ENCODE data around the gene SLC38A3. TPM values are rescaled to one million over a fixed set of nuclear protein-coding genes. Genes with fewer than 3 reads are reported as not detected.

The SLC38A3 gene
- total RNA-seq, 1 donor from 2014 or later, result not detected

DNA sequence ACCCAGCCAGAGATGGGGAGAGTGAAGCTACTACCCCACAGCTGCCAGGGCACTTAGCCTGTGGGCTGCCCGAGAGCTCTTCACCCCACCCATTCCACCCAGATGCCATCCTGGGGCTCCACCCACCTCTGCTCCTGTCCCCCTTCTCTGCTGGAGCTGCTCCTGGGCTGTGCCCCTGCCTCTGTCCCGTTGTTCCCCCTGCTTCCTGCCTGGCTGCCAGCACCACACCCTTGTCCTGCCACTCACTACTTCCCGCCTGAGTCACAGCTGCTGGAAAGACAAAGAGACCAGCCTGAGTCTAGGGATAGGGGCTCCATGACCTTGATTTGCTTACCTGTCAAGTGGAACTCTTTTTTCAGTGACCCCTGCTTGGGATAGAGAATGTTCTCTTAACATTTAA, 43.3 kb downstream of the SLC38A3 start:
- no peak overlapping the region for H3K4me3 ChIP-seq (ENCODE audit: low read depth, low read length)
- no peak for DNase-seq (ENCODE audit: low read depth)
- TF ChIP-seq, protein P1, sequence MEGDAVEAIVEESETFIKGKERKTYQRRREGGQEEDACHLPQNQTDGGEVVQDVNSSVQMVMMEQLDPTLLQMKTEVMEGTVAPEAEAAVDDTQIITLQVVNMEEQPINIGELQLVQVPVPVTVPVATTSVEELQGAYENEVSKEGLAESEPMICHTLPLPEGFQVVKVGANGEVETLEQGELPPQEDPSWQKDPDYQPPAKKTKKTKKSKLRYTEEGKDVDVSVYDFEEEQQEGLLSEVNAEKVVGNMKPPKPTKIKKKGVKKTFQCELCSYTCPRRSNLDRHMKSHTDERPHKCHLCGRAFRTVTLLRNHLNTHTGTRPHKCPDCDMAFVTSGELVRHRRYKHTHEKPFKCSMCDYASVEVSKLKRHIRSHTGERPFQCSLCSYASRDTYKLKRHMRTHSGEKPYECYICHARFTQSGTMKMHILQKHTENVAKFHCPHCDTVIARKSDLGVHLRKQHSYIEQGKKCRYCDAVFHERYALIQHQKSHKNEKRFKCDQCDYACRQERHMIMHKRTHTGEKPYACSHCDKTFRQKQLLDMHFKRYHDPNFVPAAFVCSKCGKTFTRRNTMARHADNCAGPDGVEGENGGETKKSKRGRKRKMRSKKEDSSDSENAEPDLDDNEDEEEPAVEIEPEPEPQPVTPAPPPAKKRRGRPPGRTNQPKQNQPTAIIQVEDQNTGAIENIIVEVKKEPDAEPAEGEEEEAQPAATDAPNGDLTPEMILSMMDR (conservative IDR thresholded peaks at IDR 0.05; ENCODE audit: low read depth, low read length), result no peak

DNA sequence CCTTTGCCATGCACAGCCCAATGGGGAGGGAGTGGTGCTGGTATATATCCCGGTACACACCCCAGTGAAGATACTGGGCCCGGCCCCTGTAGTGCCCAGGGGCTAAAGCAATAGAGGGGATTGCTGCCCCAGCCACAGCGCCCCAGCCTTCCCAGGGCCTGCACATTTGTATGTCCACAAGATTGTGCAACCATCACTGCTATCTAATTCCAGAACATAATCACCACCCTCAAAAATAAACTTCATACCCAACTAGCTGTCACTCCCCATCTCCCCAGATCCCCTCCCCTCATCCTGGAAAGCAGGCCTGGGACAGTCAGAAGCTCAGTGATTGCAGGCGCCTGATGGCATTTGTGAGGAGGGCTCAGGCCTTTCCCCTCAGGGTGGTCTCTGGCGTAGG, 44.4 kb downstream of the SLC38A3 start:
- no peak for DNase-seq (ENCODE audit: low read depth)
- H3K4me3 ChIP-seq (ENCODE audit: low read depth, low read length), result no peak overlapping the region
- TF ChIP-seq, protein P1 (conservative IDR thresholded peaks at IDR 0.05; ENCODE audit: low read depth, low read length), result no peak

GRCh38 chr3:50250514-50250913, 45.4 kb downstream of the SLC38A3 start:
- H3K4me3 ChIP-seq (ENCODE audit: low read depth, low read length), result no peak overlapping the region
- TF ChIP-seq, protein P1 (conservative IDR thresholded peaks at IDR 0.05; ENCODE audit: low read depth, low read length), result no peak
- DNase-seq (ENCODE audit: low read depth), result no peak

GRCh38 chr3:50251220-50251619, 46.1 kb downstream of the SLC38A3 start:
- no peak for DNase-seq (ENCODE audit: low read depth)
- TF ChIP-seq, protein P1 (conservative IDR thresholded peaks at IDR 0.05; ENCODE audit: low read depth, low read length), result no peak
- no peak overlapping the region for H3K4me3 ChIP-seq (ENCODE audit: low read depth, low read length)

- DNase-seq (ENCODE audit: low read depth), result no peak
- H3K4me3 ChIP-seq (ENCODE audit: low read depth, low read length), result no peak overlapping the region
- TF ChIP-seq, protein P1 (conservative IDR thresholded peaks at IDR 0.05; ENCODE audit: low read depth, low read length), result no peak
These were observed 49.6 kb downstream of the SLC38A3 start for GRCh38 chr3:50254577-50255250.

GRCh38 chr3:50255251-50255615, 50.2 kb downstream of the SLC38A3 start:
- TF ChIP-seq, protein P1 (conservative IDR thresholded peaks at IDR 0.05; ENCODE audit: low read depth, low read length), result no peak
- no peak overlapping the region for H3K4me3 ChIP-seq (ENCODE audit: low read depth, low read length)
- no peak for DNase-seq (ENCODE audit: low read depth)
